UCSD-AML1 (cell line): ENCODE measurements around the gene ARHGEF28.

Experiments
- DNase-seq: peaks from one replicate; lab custom pipeline; 2025; ENCODE audit not compliant: unreplicated experiment; lab: John Stamatoyannopoulos, UW

Gene ARHGEF28

GRCh38 chr5:73625944-73626811 is at the start of gene ARHGEF28:
Gene ARHGEF28, plus strand, starts transcription at chr5:73626196. Its CDS starts 58,656 bp downstream, at chr5:73684852.
- DNase-seq = no peak

GRCh38 chr5:73582285-73583145 is 43.5 kb upstream of the ARHGEF28 start:
- DNase-seq = no peak

- no peak for DNase-seq
Measured at GRCh38 chr5:73587923-73588322, 38.1 kb upstream of the ARHGEF28 start.

- DNase-seq = no peak
Measured at GRCh38 chr5:73591102-73591695, 34.8 kb upstream of the ARHGEF28 start.

- DNase-seq = no peak
Measured at GRCh38 chr5:73591698-73592501, 34.1 kb upstream of the ARHGEF28 start.

GRCh38 chr5:73592551-73592950 is 33.4 kb upstream of the ARHGEF28 start:
- DNase-seq = no peak

- no peak for DNase-seq
Measured at GRCh38 chr5:73596705-73597328, 29.2 kb upstream of the ARHGEF28 start.

GRCh38 chr5:73599380-73599779 is 26.6 kb upstream of the ARHGEF28 start:
- no peak for DNase-seq

GRCh38 chr5:73603998-73604397 is 22.0 kb upstream of the ARHGEF28 start:
- DNase-seq = no peak

- no peak for DNase-seq
Measured at GRCh38 chr5:73605223-73606087, 20.5 kb upstream of the ARHGEF28 start.

- DNase-seq = no peak
Measured at GRCh38 chr5:73606206-73606753, 19.7 kb upstream of the ARHGEF28 start.

- no peak for DNase-seq
Measured at GRCh38 chr5:73607228-73607627, 18.8 kb upstream of the ARHGEF28 start.

GRCh38 chr5:73612799-73613198 is 13.2 kb upstream of the ARHGEF28 start:
- no peak for DNase-seq

GRCh38 chr5:73615085-73615484 is 10.9 kb upstream of the ARHGEF28 start:
- DNase-seq = no peak

- DNase-seq = no peak
Measured at GRCh38 chr5:73615947-73616346, 10.0 kb upstream of the ARHGEF28 start.

- DNase-seq = no peak
Measured at GRCh38 chr5:73617510-73618279, 8.3 kb upstream of the ARHGEF28 start.

- DNase-seq = no peak
Measured at GRCh38 chr5:73619606-73620333, 6.2 kb upstream of the ARHGEF28 start.

- no peak for DNase-seq
Measured at GRCh38 chr5:73620334-73620687, 5.7 kb upstream of the ARHGEF28 start.
